ENCODE data around the gene ARHGAP22.

Gene ARHGAP22

DNA sequence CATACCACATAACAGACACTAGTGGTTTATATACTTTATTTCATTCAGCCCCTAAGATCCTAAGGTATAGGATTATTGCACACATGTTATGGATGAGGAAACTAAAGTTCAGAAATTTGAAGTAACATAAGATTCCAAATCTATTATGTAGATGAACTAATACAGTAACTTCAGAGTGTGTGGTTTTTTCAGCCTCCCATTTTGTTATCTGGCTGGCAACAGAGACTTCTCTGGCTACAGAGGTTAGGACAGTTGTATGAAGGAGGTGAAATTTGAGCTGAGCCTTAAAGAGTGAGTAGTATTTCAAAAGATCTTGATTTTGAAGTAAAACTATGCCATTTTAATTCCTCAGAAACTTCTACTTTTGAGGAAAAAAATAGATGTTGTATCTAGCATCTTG lies 173.0 kb downstream of the ARHGAP22 start:
- TF ChIP-seq FOXP2 (optimal IDR thresholded peaks at IDR 0.05; ENCODE audit: borderline replicate concordance, extremely low read depth, extremely low read length, insufficient read depth), result no peak
- TF ChIP-seq TAF1 (IDR thresholded peaks at IDR 0.05; ENCODE audit: borderline replicate concordance, insufficient read depth, low read length), result no peak
- no peak for TF ChIP-seq POLR2AphosphoS5 (IDR thresholded peaks at IDR 0.05; ENCODE audit: low read depth, low read length)
- TF ChIP-seq SIN3A (IDR thresholded peaks at IDR 0.05; ENCODE audit: borderline replicate concordance, insufficient read depth, low read length), result no peak
- TF ChIP-seq, protein P1, sequence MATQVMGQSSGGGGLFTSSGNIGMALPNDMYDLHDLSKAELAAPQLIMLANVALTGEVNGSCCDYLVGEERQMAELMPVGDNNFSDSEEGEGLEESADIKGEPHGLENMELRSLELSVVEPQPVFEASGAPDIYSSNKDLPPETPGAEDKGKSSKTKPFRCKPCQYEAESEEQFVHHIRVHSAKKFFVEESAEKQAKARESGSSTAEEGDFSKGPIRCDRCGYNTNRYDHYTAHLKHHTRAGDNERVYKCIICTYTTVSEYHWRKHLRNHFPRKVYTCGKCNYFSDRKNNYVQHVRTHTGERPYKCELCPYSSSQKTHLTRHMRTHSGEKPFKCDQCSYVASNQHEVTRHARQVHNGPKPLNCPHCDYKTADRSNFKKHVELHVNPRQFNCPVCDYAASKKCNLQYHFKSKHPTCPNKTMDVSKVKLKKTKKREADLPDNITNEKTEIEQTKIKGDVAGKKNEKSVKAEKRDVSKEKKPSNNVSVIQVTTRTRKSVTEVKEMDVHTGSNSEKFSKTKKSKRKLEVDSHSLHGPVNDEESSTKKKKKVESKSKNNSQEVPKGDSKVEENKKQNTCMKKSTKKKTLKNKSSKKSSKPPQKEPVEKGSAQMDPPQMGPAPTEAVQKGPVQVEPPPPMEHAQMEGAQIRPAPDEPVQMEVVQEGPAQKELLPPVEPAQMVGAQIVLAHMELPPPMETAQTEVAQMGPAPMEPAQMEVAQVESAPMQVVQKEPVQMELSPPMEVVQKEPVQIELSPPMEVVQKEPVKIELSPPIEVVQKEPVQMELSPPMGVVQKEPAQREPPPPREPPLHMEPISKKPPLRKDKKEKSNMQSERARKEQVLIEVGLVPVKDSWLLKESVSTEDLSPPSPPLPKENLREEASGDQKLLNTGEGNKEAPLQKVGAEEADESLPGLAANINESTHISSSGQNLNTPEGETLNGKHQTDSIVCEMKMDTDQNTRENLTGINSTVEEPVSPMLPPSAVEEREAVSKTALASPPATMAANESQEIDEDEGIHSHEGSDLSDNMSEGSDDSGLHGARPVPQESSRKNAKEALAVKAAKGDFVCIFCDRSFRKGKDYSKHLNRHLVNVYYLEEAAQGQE (IDR thresholded peaks at IDR 0.05; ENCODE audit: insufficient read depth in 1 of 2, low read depth in 2 of 2, low read length in 2 of 2), result no peak

DNA sequence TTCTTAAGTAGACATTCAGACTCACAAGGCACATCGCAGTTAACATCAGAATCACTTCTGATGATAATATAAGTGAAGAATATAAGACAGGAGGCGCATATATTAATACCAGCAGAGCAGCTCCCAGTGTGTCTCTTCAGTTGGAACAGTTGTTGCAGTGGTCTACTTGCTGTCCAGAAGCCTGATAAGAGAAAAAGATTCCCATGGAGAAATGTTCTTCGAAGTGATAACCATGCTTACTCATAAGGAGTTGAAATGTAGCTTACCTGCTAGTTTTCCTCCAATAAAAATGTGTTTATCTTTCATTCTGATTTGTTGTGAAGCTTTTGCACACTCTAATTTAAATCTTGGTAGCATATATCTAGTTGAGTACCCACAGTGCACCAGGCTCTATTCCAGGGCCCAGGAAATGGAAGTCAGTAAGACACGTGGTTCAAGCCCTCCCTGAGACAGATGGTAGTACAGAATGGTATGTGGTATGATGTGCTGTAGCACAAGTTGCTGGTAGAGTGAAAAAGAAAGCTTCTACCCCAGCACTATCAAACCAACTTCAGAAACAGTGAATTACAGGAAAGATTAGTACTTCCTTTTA lies 174.4 kb downstream of the ARHGAP22 start:
- TF ChIP-seq FOXP2 (optimal IDR thresholded peaks at IDR 0.05; ENCODE audit: borderline replicate concordance, extremely low read depth, extremely low read length, insufficient read depth), result no peak
- TF ChIP-seq SIN3A (IDR thresholded peaks at IDR 0.05; ENCODE audit: borderline replicate concordance, insufficient read depth, low read length), result no peak
- TF ChIP-seq, protein P1 (IDR thresholded peaks at IDR 0.05; ENCODE audit: insufficient read depth in 1 of 2, low read depth in 2 of 2, low read length in 2 of 2), result no peak
- no peak for TF ChIP-seq TAF1 (IDR thresholded peaks at IDR 0.05; ENCODE audit: borderline replicate concordance, insufficient read depth, low read length)
- TF ChIP-seq POLR2AphosphoS5 (IDR thresholded peaks at IDR 0.05; ENCODE audit: low read depth, low read length), result no peak

DNA sequence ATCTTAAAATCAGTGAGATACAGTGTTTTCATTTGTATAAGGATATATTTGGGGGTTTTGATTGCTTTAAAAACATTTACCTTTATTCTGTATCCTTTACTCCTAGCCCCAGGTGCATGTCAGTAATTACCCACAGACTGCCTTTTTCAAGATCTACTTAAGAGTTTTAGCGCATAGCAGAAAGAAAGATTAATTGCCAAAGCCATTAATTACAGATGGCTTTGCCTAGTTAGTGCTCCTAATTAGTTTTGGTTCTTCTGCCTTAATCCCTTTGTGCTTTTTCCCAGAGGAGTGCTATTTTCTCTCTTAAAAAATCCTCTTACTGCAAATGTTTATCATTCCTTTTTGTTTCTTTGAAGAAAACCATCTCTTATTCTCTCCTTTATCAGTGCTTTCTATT lies 175.6 kb downstream of the ARHGAP22 start:
- TF ChIP-seq SIN3A (IDR thresholded peaks at IDR 0.05; ENCODE audit: borderline replicate concordance, insufficient read depth, low read length), result no peak
- no peak for TF ChIP-seq POLR2AphosphoS5 (IDR thresholded peaks at IDR 0.05; ENCODE audit: low read depth, low read length)

DNA sequence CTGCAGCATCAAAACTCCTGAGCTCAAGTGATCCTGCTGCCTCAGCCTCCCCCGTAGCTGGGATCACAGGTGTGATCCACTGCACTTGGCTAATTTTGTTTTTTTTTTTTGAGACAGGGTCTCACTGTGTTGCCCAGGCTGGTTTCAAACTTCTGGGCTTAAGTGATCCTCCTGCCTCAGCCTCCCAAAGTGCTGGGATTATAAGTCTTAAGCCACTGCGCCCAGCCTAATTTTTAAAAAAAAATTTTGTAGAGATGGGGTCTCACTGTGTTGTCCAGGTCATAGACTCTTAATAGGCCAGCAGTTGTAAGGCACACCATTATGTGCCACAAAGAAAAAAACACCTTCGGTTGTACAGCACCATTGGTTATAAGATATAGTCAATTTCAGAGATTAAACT lies 176.0 kb downstream of the ARHGAP22 start:
- TF ChIP-seq SIN3A (IDR thresholded peaks at IDR 0.05; ENCODE audit: borderline replicate concordance, insufficient read depth, low read length) (no peak), FOXP2 (optimal IDR thresholded peaks at IDR 0.05; ENCODE audit: borderline replicate concordance, extremely low read depth, extremely low read length, insufficient read depth) (no peak), TAF1 (IDR thresholded peaks at IDR 0.05; ENCODE audit: borderline replicate concordance, insufficient read depth, low read length) (no peak), POLR2AphosphoS5 (IDR thresholded peaks at IDR 0.05; ENCODE audit: low read depth, low read length) (no peak)
- TF ChIP-seq, protein P1 (IDR thresholded peaks at IDR 0.05; ENCODE audit: insufficient read depth in 1 of 2, low read depth in 2 of 2, low read length in 2 of 2), result no peak

DNA sequence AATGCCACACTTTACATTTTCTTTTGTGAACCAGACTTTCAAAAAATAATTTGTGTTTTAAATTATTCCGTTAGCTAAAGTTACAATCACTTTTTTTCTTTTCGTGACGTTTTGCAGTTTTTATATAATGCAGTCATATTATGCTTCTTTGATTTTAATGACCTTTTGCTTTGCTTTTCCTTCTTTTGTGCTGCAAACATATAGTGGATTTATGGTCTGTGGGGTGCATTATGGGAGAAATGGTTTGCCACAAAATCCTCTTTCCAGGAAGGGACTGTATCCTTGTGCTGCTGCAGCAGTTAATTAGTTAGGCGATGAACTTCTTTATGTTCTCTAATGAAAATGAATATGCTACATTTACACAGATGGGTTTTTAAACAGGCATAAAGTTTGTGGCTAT lies 181.0 kb downstream of the ARHGAP22 start:
- TF ChIP-seq FOXP2 (optimal IDR thresholded peaks at IDR 0.05; ENCODE audit: borderline replicate concordance, extremely low read depth, extremely low read length, insufficient read depth) (no peak), SIN3A (IDR thresholded peaks at IDR 0.05; ENCODE audit: borderline replicate concordance, insufficient read depth, low read length) (no peak), TAF1 (IDR thresholded peaks at IDR 0.05; ENCODE audit: borderline replicate concordance, insufficient read depth, low read length) (no peak), POLR2AphosphoS5 (IDR thresholded peaks at IDR 0.05; ENCODE audit: low read depth, low read length) (no peak)
- TF ChIP-seq, protein P1 (IDR thresholded peaks at IDR 0.05; ENCODE audit: insufficient read depth in 1 of 2, low read depth in 2 of 2, low read length in 2 of 2), result no peak

Data from PFSK-1 (cell line).